ENCODE measurements around the gene GNA12.

GNA12 gene

DNA sequence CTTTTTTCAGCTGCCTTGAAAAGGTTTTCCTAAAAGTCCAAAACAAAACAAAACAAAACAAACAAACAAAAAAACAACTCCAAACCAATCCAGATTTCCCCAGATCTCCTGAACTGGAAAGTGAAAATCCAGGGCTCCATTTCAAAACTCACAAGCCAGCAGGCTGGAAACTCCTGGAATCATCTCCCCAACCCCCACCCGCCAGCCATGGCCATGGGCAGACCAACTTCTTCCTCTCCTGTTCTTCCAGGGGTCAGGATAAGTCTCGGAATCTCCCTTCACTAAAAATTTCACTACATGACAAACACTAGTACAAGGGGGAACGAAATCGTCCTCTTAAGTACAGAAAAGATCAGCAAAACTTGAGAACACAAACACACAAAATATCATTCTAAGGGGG is 40.4 kb downstream of the GNA12 start:
- no peak for DNase-seq (ENCODE audit: low read depth, low spot score)

DNA sequence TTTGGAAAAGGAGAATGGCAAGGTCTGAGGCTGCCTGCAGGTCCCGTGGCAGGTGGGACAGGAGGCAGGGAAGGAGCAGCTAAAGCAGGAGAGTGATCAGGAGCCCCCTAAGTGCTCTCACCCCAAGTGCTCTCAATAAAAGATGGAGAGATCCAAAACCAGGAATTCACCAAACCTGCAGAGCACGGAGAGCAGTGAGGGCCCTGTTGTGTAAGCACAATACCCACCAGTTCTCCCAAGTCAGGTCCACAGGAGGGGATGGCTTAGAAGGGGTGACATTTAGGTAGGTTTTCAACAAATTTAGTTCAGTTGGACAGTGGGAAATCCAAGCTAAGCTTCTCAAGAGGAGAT is 40.8 kb downstream of the GNA12 start:
- no peak for DNase-seq (ENCODE audit: low read depth, low spot score)

DNA sequence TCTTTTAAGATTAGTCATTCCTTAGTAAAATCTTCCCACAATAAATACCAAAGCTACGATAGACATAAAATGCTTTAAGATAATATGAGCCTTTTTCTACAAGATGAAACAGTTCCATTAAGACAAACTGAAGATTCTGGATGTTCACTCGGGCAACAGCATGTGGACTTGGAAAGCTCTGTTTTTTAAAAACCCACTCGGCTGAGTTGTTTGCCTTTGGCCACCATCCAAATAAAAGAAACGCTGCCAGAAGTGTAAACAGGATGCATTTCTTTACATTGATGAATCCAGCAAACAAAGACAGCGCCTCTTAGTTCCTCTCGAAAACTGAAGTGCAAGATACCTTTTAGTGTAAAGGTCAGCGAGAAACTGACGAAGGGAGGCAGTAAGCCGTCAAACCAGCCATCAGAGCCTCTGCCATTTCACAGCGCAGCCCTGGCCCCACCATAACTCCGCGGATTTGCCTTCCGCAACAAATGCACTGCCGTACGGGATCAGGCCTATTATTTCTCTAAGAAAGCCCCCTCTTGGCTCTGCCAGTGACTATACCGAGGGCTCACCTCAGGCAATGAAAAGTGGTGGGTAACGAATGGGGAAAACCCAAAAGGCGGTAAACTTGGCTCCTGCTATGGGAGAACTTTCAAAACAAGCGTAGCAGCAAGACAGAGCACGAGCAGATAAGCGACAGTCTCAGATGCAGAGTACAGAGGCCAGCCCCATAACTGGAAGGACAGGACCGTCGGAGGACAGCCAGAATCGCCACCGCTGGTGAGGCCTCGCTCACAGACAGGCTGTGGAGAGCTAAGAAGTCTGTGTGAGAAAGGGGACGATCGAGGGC is 41.4 kb downstream of the GNA12 start:
- no peak for DNase-seq (ENCODE audit: low read depth, low spot score)

DNA sequence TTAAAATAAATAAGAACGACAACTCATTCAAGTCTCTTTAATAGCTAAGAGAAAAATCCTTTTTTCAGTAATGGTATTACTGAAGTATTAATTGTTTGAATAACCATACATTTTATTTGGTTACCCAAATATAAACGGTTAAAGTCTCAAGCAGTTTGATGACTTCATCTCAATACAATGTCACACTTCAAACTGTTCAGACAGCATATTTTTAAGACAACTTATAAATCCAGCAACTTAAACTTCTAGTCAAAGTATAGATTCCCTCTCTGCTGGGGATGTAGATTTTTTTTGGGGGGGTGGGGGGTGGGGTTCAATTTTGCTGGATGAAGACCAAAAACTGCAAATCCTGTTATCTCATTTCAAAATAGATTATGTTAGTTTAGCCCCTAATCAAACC is 42.0 kb downstream of the GNA12 start:
- DNase-seq (ENCODE audit: low read depth, low spot score), result no peak

DNA sequence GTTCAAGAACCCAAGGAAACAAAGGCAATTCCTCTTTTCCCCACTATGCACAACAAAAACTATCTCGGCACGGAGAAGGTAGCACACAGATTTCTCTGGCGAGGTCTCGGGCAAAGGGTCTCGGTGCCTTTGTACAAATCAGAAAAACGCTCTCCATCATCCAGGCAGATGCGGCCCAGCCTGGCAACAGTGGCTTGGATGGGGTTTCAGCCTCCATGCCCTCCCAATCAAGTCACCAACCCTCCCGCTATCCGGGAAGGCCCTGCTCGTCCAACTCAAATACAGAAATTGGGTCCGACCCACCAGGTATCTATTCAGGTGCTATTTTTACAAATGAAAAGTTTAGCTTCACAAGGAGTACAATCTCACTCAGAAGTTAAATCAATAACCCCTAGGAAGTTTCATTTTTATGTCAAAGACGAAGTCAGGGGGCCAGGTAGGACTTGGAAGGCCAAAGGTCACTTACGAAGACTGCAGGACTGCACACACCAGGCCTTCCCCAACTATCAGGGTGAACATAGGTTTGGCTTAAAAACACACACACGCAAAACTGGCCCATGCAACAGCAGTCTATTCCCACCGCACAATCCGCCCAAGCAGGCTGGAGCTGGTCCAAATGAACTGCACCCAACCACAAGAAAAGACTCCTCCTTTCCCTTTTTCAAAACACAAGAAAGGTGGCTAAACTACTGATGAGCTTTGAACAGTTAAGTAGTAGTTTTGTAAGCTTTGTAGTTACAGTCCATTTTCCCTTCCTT is 43.0 kb downstream of the GNA12 start:
- no peak for DNase-seq (ENCODE audit: low read depth, low spot score)

DNA sequence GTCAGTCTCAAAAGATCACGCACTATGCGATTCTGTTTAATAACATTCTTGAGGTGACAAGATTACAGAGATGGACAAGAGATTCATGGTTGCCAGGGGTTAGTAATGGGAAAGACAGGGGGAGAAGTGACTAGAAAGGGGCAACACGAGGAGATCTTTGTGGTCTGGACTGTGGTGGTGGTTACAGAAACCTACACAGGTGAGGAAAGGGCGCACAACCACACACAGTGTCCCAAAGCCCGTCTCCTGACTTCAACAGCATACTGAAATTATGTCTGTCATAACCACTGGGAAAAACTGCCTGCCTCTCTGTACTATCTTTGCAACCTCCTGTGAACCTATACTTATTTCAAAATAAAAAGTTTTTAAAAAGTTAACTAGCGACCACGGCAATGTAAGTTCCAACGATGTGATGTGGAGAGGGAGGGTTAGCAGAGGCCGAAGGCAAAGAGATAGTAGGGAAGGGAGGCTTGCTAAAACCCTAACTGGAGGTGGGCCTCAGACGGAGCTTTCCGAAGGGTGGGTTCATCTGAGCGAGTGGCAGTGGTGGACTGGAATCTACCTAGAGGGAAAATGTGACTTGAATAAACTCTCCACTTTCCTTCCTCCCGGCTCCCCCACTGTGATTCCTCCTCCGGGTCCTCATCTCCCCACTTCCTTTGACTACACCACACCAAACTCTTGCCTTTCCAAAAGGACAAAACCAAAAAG is 43.7 kb downstream of the GNA12 start:
- DNase-seq (ENCODE audit: low read depth, low spot score), result no peak

DNA sequence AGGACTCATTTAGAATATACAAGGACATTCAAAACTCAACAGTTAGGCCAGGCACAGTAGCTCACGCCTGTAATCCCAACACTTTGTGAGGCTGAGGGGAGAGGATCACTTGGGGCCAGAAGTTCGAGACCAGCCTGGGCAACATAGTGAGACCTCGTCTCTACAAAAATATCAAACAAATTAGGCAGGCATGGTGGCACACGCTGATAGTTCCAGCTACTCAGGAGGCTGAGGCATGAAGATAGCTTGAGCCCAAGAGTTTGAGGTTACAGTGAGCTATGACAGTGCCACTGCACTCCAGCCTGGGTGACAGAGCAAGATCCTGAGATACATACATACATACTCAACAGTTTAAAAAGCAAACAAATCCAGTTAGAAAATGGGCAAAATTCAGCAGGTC is 44.9 kb downstream of the GNA12 start:
- no peak for DNase-seq (ENCODE audit: low read depth, low spot score)

DNA sequence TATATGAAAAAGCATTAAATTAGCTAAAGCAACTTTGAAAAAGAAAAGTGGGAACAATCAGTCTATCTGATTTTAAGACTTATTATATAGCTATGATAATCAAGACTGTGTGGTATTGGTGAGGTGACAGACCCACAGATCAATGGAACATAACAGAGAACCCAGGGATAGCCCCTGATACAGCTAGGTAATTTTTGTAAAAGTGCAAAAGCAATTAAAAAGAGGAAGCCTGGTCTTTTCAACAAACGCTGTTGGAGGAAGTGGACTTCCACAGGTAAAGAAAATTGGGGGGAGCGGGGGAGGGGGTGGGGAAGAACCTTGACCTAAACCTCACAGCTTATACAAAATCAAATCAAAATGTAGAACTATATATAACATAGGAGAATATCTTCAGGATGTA is 45.4 kb downstream of the GNA12 start:
- DNase-seq (ENCODE audit: low read depth, low spot score), result no peak

DNA sequence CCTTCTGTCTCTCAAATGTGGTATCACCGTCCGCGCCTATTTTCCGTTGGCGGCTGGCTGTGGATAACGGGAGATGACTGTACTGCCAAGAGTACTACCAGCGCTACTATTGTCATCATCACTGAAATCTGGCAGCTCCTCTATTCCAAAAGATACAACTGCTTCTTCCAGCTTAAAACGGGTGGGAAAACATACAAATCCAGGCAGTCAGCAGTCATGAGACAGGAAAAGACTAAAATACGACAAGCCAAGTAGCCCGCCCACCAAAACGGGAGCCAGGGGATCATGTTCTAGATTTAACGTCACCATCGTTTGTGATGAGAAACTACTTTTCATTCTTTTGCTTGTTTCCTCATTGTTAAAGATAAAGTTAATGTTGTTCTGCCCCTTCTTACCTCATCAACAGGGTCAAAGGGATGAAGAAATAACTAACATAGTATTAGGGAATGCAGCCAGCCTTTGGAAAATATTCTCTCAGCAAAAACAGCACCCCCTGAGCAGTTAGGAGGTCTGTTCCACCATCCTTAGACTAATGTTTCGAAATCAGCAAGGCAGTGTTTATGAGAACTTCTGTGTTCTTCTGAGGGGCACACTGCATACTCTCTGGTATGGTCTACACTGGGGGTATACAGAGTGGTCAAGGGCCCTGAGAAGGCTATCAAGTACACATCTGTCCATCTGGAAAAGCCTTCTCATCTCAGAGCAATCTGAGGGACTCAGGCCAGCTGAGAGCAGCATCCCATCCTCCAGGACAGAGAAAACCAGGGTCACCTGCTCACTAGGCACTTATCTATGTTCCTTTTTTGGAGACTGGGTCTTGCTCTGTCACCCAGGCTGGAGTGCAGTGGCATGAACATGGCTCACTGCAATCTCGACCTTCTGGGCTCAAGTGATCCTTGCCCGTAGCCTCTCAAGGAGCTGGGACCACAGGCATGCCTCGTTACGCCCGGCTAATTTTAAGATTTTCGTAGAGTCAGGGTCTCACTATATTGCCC is 47.5 kb downstream of the GNA12 start:
- DNase-seq (ENCODE audit: low read depth, low spot score), result no peak

DNA sequence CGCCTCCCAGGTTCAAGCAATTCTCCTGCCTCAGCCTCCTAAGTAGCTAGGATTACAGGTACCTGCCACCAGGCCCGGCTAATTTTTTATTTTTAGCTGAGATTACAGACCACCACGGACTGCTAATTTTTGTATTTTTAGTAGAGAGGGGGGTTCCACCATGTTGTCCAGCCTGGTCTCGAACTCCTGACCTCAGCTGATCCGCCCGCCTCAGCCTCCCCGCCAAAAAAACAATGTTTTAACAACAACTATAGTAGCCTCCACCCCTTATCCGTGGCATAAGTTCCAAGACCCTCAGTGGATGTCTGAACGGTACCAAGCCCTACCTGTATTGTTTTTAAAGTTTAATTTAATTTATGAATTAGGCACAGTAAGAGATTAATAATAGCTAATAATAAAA is 48.2 kb downstream of the GNA12 start:
- no peak for DNase-seq (ENCODE audit: low read depth, low spot score)

DNA sequence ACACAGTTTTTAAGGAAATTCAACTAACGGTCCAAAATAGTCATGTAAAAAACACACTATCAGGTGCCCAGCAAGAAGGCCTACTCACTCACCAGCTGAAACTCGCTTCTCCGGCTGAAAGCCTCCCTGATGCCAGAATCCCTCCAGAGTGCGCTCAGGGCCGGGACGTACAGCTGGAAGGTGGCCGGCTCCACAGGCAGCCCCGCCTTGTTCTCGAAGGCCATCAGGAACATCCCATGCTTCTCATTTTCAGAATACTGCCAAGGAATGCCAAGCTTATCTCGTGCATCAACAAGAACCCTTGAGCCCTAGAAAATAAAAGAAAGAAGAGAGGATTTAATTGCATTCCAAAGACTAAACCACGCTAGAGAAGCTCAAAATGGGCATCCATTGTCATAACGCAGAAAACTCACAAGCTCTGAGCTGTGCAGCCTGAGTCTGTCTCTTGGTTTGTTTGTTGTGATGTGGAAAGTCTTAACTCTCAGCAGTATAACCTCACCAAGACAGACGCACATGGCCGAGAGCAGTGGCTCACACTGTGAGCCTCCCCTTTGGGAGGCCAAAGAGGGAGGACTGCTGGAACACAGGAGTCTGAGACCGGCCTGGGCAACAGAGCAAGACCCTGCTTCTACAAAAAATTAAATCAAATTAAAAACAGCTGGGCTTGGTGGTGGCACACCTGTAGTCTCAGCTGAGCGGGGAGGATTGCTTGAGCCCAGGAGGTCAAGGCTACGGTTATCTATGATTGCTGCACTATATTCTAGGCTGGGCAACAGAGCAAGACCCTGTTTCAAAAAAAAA is 49.1 kb downstream of the GNA12 start:
- DNase-seq (ENCODE audit: low read depth, low spot score), result no peak

DNA sequence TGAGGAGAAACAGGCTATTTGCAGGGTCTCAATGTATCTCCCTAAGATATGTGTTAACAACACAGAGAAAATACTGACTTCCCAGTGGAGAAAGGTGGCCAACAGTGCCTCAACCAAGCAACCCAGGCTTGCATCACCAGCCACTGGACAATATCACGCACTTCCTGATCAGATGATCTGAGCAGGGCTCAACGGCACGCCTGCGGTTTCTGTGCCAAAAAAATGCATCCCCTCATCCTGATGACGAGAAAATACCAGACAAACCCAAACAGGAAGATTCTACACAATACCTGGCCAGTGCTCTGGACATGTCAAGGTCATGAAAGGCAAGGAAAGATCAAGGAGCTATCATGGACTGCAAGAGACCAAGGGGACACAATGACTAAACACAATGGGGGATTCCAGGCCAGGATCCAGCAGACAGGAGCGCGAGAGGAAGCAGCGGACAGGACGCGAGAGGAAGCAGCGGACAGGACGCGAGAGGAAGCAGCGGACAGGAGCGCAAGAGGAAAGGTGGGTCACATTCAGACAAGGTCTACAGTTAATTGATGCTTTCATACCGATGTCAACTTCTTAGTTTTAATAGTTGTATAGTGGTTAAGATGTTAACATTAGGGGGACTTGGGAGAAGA is 51.1 kb downstream of the GNA12 start:
- no peak for DNase-seq (ENCODE audit: low read depth, low spot score)

DNA sequence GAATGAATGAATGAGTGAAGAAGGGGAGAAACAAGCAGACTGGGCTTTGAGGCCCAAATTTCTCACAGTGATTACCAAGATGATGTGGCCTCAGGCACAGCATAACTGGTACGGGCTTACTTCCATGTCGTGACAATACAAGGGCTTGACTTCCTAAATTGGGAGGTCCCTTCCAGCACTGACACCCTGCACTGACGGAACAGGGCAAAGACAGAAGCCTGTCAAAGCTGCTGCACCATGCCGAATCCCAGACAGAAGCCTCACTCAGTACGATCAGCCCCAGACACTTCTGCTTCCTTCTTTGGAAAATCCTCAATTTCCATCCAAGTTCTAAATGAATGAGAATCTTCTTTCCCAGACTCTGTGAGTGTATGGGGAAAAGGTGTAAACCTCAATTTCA is 51.9 kb downstream of the GNA12 start:
- DNase-seq (ENCODE audit: low read depth, low spot score), result no peak

DNA sequence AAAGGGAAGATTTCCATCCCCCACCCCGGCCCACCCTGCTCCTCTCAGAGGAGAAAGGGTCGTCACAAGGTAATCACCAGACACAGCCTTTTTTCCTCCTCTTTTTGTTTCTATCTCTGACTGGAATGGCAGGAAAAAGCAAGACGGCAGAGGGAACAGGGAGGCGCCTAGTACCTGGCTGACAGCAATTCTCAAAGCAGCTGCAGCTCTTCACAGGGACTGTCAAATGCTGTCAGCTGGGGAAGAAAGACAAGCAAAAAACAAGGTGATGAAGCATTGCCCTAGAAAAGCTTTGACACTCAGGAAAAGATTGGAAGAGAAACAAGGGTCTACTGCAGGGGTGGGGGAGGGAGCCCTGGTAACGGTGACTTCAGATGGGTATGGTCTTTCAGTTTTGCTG is 52.7 kb downstream of the GNA12 start:
- no peak for DNase-seq (ENCODE audit: low read depth, low spot score)

DNA sequence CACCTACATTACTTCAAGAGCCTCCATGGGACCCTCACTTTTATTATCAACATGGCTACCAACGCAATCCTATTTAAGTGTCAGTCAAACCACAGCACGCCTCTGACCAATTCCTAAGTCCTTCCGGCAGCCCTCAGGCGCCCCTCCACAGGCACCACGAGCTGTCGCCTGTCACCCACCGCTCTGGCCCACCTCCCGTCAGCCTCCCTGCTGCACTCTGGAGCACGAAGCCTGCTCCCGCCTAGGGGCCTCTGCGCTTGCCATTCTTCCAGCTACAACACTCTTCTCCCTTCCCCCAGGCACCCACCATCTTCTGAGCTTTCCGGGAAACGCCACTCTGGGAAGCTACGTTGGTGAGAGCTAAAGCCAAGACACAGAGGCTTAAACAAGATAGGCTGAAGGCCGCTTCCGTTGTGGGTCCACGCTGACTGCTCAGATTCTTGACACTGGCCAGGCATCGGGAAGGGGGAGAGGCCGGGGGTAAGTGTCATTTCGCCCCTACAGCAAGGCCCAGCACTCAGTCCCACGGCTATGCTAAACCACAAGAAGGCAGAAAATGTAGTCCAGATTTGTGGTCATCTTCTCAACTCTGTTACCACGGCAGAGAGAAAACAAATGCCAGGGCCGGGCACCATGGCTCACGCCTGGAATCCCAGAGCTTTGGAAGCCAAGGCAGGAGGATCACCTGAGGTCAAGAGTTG is 56.7 kb downstream of the GNA12 start:
- DNase-seq (ENCODE audit: low read depth, low spot score), result no peak

DNA sequence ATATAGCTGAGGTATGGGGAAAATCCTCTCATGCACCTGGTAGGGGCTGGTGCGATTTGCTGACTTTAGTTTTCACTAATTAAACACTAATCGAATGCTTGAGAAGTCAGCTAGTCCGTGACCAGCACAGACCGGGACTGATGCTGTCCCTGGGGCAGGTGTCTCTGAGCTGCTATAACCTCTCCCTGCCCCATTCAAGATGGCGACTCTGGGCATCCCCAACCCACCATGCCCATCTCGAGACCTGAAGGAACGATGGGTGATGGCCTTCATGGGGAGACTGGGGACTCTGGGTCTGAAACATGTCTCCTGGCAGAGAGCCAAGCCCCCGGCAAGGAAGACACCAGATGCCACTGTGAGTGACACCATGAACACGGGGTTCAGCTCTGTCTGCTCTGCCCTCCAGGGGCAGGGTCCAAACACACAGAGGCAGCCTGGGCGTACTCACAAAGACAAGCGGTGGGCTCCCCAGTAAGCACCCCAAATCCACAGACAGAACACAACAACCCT is 57.4 kb downstream of the GNA12 start:
- DNase-seq (ENCODE audit: low read depth, low spot score), result no peak

DNA sequence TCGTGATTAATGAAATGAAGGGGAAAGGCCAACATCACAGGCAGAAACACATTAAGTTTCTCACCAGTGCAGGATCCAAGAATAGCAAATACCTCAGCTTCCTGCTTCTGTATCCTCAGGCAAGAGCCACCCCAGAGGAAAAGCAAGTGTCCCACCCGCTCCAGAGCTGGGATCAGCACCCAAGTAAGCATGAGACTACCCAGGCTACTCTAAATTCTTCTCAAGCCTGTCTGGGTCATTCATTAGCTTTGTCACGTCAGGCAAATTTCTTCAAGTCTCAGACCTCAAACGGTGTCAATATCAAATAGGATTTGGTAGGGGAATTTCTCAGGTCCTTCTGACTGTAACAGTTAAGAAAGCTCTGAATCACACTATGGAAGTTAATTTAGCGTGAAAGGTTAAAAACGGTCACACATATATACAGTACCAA is 59.0 kb downstream of the GNA12 start:
- no peak for DNase-seq (ENCODE audit: low read depth, low spot score)

DNA sequence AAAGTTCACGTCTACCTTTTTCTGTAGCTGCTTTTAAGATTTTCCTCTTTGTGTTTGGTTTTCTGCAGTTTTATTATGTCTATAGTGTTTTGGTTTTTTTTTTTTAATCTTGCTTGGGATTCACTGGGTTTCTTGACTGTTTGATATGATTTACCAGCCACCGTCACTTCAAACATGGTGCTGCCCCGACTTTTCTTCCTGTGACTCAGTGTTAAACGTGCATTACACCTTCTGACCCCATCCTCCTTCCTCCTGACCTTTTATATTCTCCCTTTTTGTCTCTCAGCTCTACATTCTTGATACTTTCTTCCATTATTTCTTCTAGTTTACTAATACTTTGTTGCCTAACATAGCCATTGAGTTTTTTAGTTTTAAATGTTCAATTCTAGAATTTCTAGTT is 61.5 kb downstream of the GNA12 start:
- DNase-seq (ENCODE audit: low read depth, low spot score), result no peak

DNA sequence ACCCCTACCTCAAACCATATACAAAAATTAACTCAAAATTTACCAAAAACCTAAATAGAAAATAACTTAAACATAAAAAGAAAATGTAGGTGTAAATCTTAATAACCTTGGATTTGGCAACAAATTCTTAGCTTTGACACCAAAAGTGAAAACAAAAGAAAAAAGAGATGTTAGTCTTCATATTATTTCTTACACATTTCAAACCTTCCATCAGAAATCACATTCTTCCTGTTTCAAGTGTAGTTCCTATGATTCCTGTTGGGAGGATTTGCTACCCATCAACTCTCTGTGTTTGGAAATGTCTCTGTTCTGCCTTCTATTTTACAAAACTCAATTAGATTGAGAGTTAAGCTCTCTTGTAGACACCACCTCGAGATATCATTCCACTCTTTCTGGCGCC is 62.0 kb downstream of the GNA12 start:
- DNase-seq (ENCODE audit: low read depth, low spot score), result no peak
